Measurements from ENCODE around the gene ADCY4.
"Not testable (repeated sequence)": the region's sequence is repeated elsewhere in the genome, so short reads cannot be mapped to it uniquely, and the experiment has no call there.

The ADCY4 gene

DNA sequence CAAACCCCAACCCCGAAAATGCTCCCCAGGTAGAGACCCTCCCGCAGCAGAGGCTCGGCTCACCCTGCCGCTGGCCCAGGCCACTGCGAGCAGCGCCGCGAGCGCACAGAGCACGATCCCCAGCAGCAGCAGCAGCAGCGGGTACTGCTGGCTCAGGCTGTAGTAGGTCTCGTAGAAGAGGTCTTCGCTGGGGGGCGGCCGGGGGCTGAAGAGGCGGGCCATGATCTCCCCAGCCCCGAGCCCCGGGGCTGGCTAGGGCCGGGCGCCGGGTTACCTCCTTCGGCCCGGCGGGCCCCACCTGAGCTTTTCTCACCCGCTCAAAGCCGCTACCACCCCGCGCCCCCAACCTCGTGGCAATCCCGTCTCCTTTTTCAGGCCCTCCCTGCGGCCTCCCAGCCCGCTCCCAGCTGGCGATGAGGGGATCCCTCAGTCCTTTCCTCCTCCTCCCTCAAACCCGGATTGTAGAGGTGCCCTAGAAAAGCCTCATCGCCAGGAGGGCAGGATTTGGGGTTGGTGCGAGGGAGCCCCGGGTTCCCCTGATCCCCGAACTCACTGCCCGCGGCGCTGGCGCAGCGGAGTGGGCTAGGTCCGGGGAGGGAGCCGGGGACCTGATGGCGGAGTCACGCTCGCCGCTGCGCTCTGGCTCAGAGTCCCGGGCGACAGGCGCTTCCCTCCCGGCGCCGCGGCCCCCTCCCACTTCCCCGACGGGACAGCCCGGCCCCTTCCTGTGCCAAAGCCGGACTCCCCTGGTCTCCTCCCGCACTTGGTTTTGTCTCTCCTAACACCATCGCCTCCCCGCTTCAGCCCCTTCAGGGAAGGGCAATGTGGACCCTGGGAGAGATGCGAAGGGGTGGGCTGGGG is at the start of gene ADCY4:
Gene ADCY4 (minus strand): TSS at position 641 of the 861 bp plus-strand sequence. CDS start 419 bp downstream, at position 222.
- no peak for DNase-seq

- DNase-seq: no peak
These were observed 49.3 kb upstream of the ADCY4 start for GRCh38 chr14:24384169-24384568.

DNA sequence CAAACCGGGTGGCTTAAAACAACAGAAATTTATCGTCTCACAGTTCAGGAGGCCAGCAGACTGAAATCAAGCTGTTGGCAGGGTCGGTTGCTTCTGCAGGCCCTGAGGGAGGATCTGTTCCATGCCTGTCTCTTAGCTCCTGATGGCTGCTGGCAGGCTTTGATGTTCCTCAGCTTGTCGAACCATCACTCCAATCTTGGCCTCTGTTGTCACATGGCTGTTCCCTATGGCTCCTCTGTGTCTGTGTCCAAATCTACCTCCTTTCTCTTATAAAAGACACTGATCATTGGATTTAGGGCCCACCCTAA is 47.1 kb upstream of the ADCY4 start:
- no peak for DNase-seq

DNA sequence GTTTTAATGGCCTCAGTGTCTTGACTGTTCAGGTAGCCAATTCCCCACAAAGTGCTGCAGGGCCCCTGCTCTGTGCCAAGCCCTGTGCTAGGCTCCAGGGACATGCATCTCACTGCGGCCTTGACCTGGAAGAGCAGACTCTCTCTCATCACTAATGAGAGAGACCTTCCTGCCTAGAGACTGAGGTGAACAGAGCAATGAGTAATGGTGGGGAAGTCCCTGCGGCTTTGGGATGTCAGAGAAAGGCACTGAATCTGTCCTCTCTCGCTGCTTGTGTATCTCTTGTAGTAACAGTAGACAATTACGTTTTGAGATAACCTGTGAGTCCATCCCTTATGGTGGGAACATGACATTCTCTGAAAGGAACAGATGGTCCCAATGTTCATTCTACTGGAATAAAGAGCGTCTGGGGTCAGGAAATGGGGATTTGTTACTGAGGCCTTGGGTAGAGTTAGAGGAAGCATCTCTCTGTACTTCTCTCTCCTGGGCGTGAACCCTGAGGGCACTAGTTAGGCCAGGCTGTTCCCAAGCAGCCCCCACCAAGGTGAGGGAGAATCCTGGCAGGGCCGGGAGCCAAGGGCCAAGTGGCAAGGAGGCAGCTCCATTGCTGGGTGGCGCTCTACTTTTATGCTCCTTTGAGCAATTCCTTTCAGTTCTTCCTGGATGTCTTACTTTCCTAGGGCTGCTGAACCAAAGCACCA is 46.6 kb upstream of the ADCY4 start:
- DNase-seq: peak; percentile 20

GRCh38 chr14:24379907-24380730 is 45.2 kb upstream of the ADCY4 start:
- no peak for DNase-seq

- DNase-seq: no peak
These were observed 44.4 kb upstream of the ADCY4 start for GRCh38 chr14:24378981-24379906.

GRCh38 chr14:24378327-24378726 is 43.5 kb upstream of the ADCY4 start:
- DNase-seq: no peak

GRCh38 chr14:24377657-24378056 is 42.8 kb upstream of the ADCY4 start:
- no peak for DNase-seq

DNA sequence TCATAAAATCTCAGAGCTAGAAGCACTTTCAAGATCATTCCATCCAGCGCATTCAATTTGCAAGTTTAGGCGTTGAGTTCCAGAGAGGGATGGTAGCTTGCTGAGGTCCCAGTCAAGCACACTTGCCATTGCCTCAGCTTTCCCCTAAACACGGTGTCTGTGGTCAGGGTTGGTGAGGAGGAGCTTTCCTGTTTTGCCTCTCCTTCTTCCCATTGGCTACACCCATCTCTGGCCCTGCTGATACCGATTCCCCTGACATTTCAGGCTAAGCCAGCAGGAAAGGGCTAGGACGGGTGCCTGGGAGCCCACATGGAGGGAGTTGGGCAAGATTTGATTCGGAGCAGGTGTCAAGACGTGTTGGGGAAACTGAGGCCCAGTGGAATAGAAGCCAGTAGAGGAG is 42.3 kb upstream of the ADCY4 start:
- DNase-seq: no peak

DNA sequence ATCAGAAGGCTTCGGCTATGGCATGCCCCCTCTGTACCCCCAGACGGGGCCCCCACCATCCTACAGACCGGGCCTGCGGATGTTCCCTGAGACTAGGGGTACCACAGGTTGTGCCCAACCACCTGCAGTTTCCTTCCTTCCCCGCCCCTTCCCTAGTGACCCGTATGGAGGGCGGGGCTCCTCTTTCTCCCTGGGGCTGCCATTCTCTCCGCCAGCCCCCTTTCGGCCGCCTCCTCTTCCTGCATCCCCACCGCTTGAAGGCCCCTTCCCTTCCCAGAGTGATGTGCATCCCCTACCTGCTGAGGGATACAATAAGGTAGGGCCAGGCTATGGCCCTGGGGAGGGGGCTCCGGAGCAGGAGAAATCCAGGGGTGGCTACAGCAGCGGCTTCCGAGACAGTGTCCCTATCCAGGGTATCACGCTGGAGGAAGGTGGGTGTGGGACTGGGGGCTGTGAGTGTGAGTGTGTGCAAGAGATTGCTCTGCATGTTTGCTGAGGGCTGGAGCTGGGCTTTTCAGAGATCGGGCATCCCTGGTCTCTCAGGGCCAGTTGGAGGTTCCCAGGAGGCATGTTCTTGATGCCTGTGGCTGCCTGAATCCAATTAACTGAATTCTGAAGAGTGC is 41.7 kb upstream of the ADCY4 start:
- no peak for DNase-seq

- no peak for DNase-seq
These were observed 38.0 kb upstream of the ADCY4 start for GRCh38 chr14:24372701-24373416.

- DNase-seq: not testable (repeated sequence)
These were observed 36.7 kb upstream of the ADCY4 start for GRCh38 chr14:24371605-24372004.

DNA sequence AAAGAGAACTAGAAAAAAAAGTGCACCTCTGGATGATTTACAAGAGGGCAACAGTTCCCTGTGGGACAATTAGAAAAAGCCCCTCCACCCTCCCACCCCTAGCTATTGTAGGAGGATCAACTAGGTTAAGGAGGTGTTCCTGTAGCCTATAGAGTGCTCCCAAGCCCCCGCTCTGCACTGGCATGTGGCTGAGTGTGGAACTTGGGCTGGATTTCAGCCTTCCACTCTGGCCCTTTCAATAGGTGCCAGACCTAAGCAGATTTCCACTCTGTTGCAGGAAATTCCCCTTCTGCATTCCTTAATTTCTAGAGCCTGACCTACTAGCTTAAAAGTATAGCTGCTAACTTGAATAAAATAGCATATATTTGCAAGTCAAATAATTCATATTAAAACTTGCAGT is 35.9 kb upstream of the ADCY4 start:
- DNase-seq: no peak

GRCh38 chr14:24369907-24370687 is 35.2 kb upstream of the ADCY4 start:
- DNase-seq: no peak

- DNase-seq: no peak
These were observed 34.6 kb upstream of the ADCY4 start for GRCh38 chr14:24369463-24369862.

GRCh38 chr14:24368562-24369252 is 33.8 kb upstream of the ADCY4 start:
- peak; percentile 19 for DNase-seq

DNA sequence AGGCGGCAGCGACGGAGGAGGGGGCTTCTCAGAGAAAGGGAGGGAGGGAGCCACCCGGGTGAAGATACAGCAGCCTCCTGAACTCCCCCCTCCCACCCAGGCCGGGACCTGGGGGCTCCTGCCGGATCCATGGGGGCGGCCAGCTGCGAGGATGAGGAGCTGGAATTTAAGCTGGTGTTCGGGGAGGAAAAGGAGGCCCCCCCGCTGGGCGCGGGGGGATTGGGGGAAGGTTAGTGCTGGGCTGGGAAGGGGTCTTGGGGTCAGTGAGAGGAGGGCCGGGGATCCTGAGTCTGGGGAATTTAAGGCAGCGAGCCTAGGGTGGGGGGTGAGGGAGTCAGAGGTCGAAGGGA is 33.3 kb upstream of the ADCY4 start:
- no peak for DNase-seq

GRCh38 chr14:24367514-24368211 is 32.8 kb upstream of the ADCY4 start, which contains the start of gene NFATC4:
Gene NFATC4, plus strand, starts transcription at chr14:24368184. Its CDS starts 157 bp downstream, at chr14:24368341.
- DNase-seq: peak; percentile 39
